COR-L47 (cell line): ENCODE data around the gene GTF2H4.
A peak's percentile ranks its signal among the peaks of the same experiment; 100 is the strongest.
"Not testable (repeated sequence)": the region's sequence is repeated elsewhere in the genome, so short reads cannot be mapped to it uniquely, and the experiment has no call there.

Experiments used
- DNase-seq: peaks from one replicate; lab custom pipeline; 2025; lab: John Stamatoyannopoulos, UW

The GTF2H4 gene

DNA sequence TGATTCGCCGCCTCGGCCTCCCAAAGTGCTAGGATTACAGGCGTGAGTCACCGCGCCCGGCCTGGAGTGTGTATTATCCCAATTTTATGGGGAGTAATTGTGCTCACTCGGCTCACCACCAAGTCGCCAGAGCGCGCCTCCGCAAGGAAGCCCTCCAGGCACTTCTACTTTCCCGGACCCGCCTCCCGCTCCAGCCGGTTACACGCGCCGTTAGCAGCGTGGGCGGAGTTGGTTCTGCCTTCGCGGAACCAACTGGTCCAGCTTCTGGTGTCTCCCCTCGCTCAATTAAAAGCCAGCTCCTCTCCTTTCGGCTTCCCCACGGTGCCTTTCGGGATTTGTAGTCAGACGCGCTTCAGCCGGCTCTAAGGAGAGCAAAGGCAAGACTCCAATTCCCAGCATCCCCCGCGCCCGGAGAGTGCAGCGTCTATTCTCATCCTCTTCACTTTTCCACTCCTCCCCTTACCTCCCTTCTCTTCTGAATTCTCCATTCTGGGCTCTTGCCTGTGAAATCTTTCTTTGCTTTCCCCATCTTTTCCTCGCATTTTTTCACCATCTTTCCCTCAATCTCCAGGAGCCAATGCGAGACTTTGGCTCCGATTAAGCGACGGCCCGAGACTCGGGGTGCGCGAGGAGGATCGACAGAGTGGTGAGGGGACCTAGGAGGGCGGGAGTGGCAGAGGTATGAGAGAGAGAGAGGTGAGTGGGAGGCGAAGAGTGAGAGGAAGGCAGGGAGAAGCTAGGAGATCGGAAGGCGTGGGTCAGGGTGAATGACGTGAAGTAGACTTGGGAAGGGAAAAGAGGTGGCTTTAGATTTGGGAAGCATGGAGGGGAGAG, at the start of gene GTF2H4:
Gene GTF2H4, plus strand, starts transcription at position 450 of the 834 bp plus-strand sequence.
- peak; percentile 97 for DNase-seq

- DNase-seq = not testable (repeated sequence)
Observed at GRCh38 chr6:30859726-30860125, 48.3 kb upstream of the GTF2H4 start.

GRCh38 chr6:30861257-30862048, 46.6 kb upstream of the GTF2H4 start:
- DNase-seq = no peak

- DNase-seq = no peak
Observed at GRCh38 chr6:30862156-30862875, 45.7 kb upstream of the GTF2H4 start.

DNA sequence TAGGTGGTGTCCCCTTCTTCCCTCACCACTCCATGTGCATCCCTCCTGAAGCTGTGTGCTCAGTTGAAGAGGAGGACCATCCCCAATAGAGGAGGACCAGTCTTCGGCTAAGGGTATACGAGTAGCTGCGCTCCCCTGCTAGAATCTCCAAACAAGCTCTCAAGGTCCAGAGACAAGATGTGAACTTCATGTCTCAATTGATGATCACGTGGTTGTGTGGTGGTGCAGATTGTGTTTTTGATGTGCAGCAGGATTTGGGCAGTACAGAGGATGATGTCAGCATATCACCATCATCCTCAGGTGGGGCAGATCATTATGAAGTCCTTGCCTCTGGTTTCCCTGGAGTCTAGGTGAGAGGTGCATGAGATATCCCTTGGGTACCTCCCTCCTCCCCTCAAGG, 43.7 kb upstream of the GTF2H4 start:
- no peak for DNase-seq

GRCh38 chr6:30869241-30869749, 38.7 kb upstream of the GTF2H4 start:
- not testable (repeated sequence) for DNase-seq

GRCh38 chr6:30870546-30870945, 37.5 kb upstream of the GTF2H4 start:
- DNase-seq = no peak

- no peak for DNase-seq
Observed at GRCh38 chr6:30871592-30872183, 36.3 kb upstream of the GTF2H4 start.

DNA sequence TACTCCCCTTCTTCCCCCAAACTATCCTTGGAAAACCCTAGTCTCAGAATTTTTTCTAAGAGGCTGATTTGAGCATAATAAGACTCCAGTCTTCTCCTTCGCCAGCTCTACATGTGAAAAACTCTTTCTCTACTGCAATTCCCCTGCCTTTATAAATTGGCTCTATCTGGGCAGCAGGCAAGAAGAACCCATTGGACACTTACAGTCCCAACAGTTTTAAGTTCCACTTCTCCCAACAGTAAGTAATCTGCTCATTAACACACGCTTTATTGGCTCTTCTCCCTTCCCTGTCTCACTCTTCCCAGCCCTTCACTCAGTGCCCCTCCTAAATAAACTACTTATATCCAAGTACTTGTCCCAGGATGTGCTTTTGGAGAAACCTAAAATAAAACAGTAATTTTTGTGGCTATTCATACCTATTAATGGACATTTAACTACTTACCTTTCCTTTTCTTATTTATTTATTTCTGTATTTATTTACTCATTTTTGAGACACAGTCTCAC, 34.8 kb upstream of the GTF2H4 start:
- no peak for DNase-seq

- DNase-seq = not testable (repeated sequence)
Observed at GRCh38 chr6:30873795-30874194, 34.2 kb upstream of the GTF2H4 start.

DNA sequence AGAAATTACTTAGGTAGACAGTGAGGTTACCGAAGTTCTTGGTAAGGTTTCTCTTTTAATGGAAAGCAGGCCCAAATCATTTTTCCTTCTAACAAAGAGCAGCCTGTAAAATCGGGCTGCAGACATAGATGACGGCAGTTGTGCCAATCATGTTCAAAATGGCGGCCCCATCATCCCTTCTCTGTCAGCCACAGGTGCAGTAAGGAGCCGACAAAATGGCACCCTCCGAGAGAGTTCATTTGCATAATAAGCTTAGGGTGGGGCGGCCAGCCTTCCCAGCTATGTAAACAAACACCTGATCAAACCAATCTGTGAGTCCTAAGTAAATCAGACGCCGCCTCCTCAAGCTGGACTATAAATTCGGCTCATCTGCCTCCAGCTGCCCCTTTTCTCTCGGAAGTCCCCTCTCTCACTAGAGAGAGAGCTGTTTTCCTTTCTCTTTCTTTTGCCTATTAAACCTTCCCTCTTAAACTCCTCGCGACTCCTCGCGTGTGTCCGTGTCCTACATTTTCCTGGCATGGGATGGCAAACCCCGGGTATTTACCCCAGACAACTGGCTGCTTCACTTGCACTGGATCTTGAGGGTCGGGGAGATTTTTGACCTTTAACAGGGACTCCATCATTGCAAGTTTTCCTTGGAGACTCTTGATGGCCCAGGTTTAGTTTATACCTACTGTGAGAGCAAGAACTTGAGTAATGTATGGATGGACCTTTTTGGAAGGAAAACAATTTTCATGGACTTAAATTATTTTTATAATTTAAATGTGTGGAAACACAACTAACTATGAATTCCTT, 32.6 kb upstream of the GTF2H4 start:
- peak; percentile 95 for DNase-seq

GRCh38 chr6:30876039-30876730, 31.8 kb upstream of the GTF2H4 start:
- DNase-seq = no peak

DNA sequence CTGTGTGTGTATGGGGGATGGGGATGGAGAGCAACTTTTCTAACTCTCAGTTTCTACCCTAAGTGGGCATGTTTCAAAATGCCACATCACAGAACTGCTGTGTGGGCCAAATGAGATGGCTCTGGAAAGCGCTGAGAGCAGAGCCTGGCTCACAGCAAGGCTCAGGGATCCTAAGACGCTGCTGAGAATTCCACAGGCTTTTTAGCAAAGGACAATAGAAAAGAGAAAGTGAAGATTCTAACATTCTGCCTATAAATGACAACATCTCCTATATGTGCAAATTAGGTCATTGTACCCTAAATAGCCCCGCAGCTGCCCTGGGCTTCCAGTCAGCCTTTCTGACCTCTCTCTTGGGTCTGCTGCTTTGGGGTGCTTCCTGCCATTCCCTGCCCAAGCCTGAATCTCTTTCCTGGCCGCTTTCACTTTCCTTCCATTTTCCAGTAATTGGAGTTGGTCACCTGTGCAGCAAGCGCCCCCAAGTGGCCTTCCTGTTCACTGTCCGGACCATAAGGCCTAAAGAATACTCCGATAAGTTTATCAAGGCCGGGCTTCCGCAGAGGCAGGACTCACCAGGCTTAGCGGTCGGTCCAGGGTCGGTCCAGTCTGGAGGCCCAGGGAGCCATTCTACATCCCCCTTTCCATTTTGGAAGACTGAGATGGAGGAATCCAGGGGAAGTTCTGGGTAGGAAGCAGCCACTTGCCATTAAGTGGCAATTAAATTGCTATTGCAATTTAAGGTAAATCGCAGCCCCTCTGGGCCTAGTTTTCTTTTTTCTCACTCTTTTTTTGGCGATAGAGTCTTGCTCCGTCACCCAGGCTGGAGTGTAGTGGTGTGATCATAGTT, 30.4 kb upstream of the GTF2H4 start:
- DNase-seq = peak; percentile 81

GRCh38 chr6:30879684-30880427, 28.2 kb upstream of the GTF2H4 start:
- no peak for DNase-seq

GRCh38 chr6:30880698-30881252, 27.2 kb upstream of the GTF2H4 start:
- peak; percentile 80 for DNase-seq

DNA sequence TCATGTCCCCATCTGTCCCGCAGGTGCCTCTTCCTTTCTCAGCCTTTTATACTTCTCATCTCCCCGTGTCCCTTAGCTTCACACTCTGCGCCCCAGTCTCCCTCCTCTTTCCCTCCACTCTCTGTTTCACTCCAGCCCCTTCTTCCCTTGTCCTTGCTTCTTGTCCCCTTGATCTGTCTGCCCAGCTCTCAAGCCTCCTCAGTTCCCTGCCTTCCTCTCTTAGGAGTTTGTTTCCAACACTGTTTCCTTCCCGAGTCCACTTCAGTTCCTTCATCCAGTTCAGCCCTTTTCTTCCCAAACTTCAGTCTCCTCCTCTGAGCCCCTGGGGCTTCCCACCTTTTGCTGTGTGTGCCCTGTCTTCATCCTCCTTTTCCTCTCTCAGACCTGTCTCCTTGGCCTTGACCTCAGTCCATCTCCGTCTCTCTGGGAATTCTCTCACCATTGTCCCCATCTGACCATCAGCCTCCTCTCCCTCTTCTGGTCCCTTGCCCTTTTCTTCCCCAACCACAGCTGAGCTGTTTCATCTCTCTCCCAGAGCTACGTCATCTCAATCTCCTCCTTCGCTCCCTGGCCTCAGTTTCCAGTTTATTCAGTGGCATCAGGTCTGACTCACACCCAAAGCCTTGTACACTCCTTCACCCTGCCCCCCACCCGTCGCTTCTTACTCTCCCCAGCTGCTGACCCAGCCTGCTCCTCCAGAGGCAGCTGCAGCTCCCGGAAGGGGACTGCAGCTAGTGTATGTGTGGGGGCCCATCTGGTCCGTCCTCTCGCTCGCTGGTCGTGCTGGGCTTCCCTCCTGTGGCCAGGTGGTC, 26.4 kb upstream of the GTF2H4 start:
- DNase-seq = no peak

- no peak for DNase-seq
Observed at GRCh38 chr6:30882204-30882758, 25.7 kb upstream of the GTF2H4 start.
